ENCODE data around the gene HOXB6. TPM values are rescaled to one million over a fixed set of nuclear protein-coding genes. Genes with fewer than 3 reads are reported as not detected.
A peak's percentile ranks its signal among the peaks of the same experiment; 100 is the strongest.

HOXB6 gene
- total RNA-seq, 1 donor from 2014 or later, result 11.5 TPM

GRCh38 chr17:48600244-48601098 lies 4.3 kb downstream of the HOXB6 start:
- no peak for DNase-seq (ENCODE audit: low read depth, low spot score)
- Mint-ChIP-seq H3K9me3 (no peaks in the 10 kb centered on the region), H3K4me1 (peaks cover 3% of the 10 kb centered on the region), H3K27me3 (ENCODE audit: low read depth) (peaks cover 100% of the 10 kb centered on the region), H3K36me3 (ENCODE audit: low read depth) (peaks cover 8% of the 10 kb centered on the region), H3K4me3 (peak overlapping the region; percentile 81), H3K27ac (ENCODE audit: unreplicated experiment) (no peak overlapping the region)
- TF ChIP-seq, protein P1, sequence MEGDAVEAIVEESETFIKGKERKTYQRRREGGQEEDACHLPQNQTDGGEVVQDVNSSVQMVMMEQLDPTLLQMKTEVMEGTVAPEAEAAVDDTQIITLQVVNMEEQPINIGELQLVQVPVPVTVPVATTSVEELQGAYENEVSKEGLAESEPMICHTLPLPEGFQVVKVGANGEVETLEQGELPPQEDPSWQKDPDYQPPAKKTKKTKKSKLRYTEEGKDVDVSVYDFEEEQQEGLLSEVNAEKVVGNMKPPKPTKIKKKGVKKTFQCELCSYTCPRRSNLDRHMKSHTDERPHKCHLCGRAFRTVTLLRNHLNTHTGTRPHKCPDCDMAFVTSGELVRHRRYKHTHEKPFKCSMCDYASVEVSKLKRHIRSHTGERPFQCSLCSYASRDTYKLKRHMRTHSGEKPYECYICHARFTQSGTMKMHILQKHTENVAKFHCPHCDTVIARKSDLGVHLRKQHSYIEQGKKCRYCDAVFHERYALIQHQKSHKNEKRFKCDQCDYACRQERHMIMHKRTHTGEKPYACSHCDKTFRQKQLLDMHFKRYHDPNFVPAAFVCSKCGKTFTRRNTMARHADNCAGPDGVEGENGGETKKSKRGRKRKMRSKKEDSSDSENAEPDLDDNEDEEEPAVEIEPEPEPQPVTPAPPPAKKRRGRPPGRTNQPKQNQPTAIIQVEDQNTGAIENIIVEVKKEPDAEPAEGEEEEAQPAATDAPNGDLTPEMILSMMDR (conservative IDR thresholded peaks at IDR 0.05), result no peak

GRCh38 chr17:48599354-48599753 lies 5.4 kb downstream of the HOXB6 start:
- Mint-ChIP-seq H3K27ac (ENCODE audit: unreplicated experiment) (no peak overlapping the region), H3K4me1 (peaks cover 3% of the 10 kb centered on the region), H3K4me3 (peak overlapping the region; percentile 81), H3K9me3 (no peaks in the 10 kb centered on the region), H3K36me3 (ENCODE audit: low read depth) (peaks cover 10% of the 10 kb centered on the region), H3K27me3 (ENCODE audit: low read depth) (peaks cover 100% of the 10 kb centered on the region)
- TF ChIP-seq, protein P1 (conservative IDR thresholded peaks at IDR 0.05), result no peak
- no peak for DNase-seq (ENCODE audit: low read depth, low spot score)

DNA sequence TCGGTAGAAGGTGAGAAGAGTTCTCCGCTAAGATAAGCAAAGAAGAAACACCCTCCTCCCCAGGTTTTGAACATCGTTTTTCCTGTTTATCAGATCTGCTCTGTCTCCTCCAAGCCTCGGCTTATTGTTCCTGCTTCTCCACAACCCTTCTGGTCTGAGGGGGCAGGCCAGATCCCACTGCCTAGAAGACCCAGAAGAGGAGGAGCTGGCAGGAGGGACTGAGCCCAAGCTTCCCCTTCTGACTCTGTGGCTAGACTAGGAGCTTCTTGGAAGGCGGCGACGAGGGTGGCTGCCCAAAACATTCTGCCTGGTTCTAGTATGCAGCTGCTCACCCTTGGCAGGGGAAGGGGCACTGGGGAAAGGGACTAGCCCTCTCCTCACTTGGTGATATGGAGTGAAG lies 6.0 kb downstream of the HOXB6 start:
- H3K4me1 Mint-ChIP-seq, result peaks cover 7% of the 10 kb centered on the region
- H3K4me3 Mint-ChIP-seq, result peak overlapping the region; percentile 81
- H3K27me3 Mint-ChIP-seq (ENCODE audit: low read depth), result peaks cover 100% of the 10 kb centered on the region
- peak overlapping the region; percentile 54 for H3K27ac Mint-ChIP-seq (ENCODE audit: unreplicated experiment)
- TF ChIP-seq, protein P1 (conservative IDR thresholded peaks at IDR 0.05), result no peak
- DNase-seq (ENCODE audit: low read depth, low spot score), result no peak
- H3K9me3 Mint-ChIP-seq, result no peaks in the 10 kb centered on the region
- H3K36me3 Mint-ChIP-seq (ENCODE audit: low read depth), result peaks cover 11% of the 10 kb centered on the region

- DNase-seq (ENCODE audit: low read depth, low spot score), result no peak
- no peaks in the 10 kb centered on the region for H3K9me3 Mint-ChIP-seq
- TF ChIP-seq, protein P1 (conservative IDR thresholded peaks at IDR 0.05), result no peak
- peak overlapping the region; percentile 81 for H3K4me3 Mint-ChIP-seq
- H3K27me3 Mint-ChIP-seq (ENCODE audit: low read depth), result peaks cover 100% of the 10 kb centered on the region
- H3K36me3 Mint-ChIP-seq (ENCODE audit: low read depth), result peaks cover 13% of the 10 kb centered on the region
- H3K27ac Mint-ChIP-seq (ENCODE audit: unreplicated experiment), result peak overlapping the region; percentile 90
- H3K4me1 Mint-ChIP-seq, result peaks cover 12% of the 10 kb centered on the region
Measured at GRCh38 chr17:48597778-48598631, 6.8 kb downstream of the HOXB6 start.

- no peak for DNase-seq (ENCODE audit: low read depth, low spot score)
- Mint-ChIP-seq H3K9me3 (no peaks in the 10 kb centered on the region), H3K27ac (ENCODE audit: unreplicated experiment) (peak overlapping the region; percentile 16), H3K4me1 (peaks cover 16% of the 10 kb centered on the region), H3K4me3 (peak overlapping the region; percentile 81), H3K36me3 (ENCODE audit: low read depth) (peaks cover 18% of the 10 kb centered on the region), H3K27me3 (ENCODE audit: low read depth) (peaks cover 100% of the 10 kb centered on the region)
- TF ChIP-seq, protein P1 (conservative IDR thresholded peaks at IDR 0.05), result no peak
Measured at GRCh38 chr17:48597528-48597777, 7.3 kb downstream of the HOXB6 start.
